Dendritic cell treated with granulocyte-macrophage colony-stimulating factor and Interleukin-4, amounts not matched to agents 40 ng/mL and 50 ng/mL, for 4 days (primary cell): ENCODE data around the gene ELOA.
A peak's percentile ranks its signal among the peaks of the same experiment; 100 is the strongest.

ENCODE experiments used
- H3K27ac Mint-ChIP-seq: one replicate; pipeline ENCODE4 v1.8.0; 2022; ENCODE audit warnings: mild to moderate bottlenecking, mixed read lengths
- H3K27me3 Mint-ChIP-seq: one replicate; pipeline ENCODE4 v1.8.0; 2022; ENCODE audit warnings: mild to moderate bottlenecking, mixed read lengths
- H3K36me3 Mint-ChIP-seq: one replicate; pipeline ENCODE4 v1.8.0; 2022; ENCODE audit warnings: low read depth, mixed read lengths
- H3K4me1 Mint-ChIP-seq: one replicate; pipeline ENCODE4 v1.8.0; 2022; ENCODE audit warnings: low read depth, mixed read lengths
- H3K4me3 Mint-ChIP-seq: one replicate; pipeline ENCODE4 v1.8.0; 2022; ENCODE audit warnings: mild to moderate bottlenecking, moderate library complexity, mixed read lengths
- H3K9me3 Mint-ChIP-seq: one replicate; pipeline ENCODE4 v1.8.0; 2022; ENCODE audit warnings: mixed read lengths
- intact Hi-C: fragments of 100-400 bp; cut with micrococcal nuclease; formaldehyde crosslinking; loops from one replicate; pipeline ENCODE4 v1.15.0; 2022

ELOA gene, protein sequence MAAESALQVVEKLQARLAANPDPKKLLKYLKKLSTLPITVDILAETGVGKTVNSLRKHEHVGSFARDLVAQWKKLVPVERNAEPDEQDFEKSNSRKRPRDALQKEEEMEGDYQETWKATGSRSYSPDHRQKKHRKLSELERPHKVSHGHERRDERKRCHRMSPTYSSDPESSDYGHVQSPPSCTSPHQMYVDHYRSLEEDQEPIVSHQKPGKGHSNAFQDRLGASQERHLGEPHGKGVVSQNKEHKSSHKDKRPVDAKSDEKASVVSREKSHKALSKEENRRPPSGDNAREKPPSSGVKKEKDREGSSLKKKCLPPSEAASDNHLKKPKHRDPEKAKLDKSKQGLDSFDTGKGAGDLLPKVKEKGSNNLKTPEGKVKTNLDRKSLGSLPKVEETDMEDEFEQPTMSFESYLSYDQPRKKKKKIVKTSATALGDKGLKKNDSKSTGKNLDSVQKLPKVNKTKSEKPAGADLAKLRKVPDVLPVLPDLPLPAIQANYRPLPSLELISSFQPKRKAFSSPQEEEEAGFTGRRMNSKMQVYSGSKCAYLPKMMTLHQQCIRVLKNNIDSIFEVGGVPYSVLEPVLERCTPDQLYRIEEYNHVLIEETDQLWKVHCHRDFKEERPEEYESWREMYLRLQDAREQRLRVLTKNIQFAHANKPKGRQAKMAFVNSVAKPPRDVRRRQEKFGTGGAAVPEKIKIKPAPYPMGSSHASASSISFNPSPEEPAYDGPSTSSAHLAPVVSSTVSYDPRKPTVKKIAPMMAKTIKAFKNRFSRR

DNA sequence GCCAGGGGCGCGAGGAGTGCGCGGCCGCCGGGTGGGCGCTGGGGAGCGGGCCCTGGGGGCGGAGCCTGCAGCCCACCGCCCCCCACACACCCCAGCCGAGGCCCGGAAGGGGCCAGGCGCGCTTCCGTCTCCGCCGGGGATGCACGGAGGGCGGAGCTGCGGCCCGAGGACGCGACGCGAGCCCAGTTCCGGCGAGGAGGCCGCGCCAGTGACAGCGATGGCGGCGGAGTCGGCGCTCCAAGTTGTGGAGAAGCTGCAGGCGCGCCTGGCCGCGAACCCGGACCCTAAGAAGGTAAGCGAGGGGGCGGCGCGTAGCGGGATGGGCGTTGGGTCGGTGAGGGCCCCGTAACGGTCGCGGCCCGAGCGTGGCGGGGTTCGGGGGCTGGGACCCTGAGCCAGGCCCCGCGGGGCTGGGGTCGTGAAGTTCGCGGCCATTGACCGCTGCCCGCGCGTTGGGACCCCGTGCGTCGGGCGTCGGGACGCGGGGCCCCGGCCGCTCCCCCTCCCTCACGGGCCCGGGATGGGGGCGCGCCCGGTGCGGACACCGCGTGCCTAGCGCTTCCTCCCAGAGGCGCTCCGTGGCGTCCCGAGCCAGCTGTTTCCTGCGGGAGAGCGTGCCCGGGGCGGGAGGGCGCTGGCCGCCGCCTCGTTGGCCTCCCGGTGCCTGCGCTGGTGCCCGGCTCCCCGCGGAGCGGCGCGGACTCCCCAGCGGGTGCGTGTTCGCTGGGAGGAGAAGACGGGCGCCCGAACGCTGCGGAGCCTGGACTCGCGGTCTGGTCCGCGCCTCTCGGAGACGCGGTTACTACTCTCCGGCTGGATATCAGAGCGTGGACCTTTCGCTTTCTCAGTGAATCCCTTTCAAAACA, at the start of gene ELOA:
Gene ELOA (plus strand): TSS at position 185 of the 866 bp plus-strand sequence. CDS start 33 bp downstream, at position 218.
- Mint-ChIP-seq H3K4me3 (peak within 1 kb of the TSS; percentile 93), H3K27me3 (no peaks in the 10 kb centered on the region), H3K27ac (peak within 1 kb of the TSS; percentile 91), H3K4me1 (peaks cover 43% of the 10 kb centered on the region), H3K36me3 (peaks cover 35% of the 10 kb centered on the region), H3K9me3 (no peaks in the 10 kb centered on the region)
- intact Hi-C loops: loop anchor here (5.0 kb wide), 1 partner anchor 51 kb away; the partner anchor contains the start of gene RPL11

GRCh38 chr1:23693599-23693998, 49.7 kb upstream of the ELOA start:
- intact Hi-C loops: loop anchor here (5.0 kb wide), 1 partner anchor 49 kb away; the partner anchor contains the start of gene ELOA
- Mint-ChIP-seq H3K36me3 (peaks cover 71% of the 10 kb centered on the region), H3K27ac (no peak overlapping the region), H3K4me3 (no peak overlapping the region), H3K9me3 (no peaks in the 10 kb centered on the region), H3K4me1 (peaks cover 52% of the 10 kb centered on the region), H3K27me3 (no peaks in the 10 kb centered on the region)

GRCh38 chr1:23694371-23694770, 48.9 kb upstream of the ELOA start:
- Mint-ChIP-seq H3K4me1 (peaks cover 52% of the 10 kb centered on the region), H3K36me3 (peaks cover 77% of the 10 kb centered on the region), H3K27ac (peak overlapping the region; percentile 30), H3K27me3 (no peaks in the 10 kb centered on the region), H3K4me3 (no peak overlapping the region), H3K9me3 (no peaks in the 10 kb centered on the region)
- intact Hi-C loops: loop anchor here (5.0 kb wide), 1 partner anchor 48 kb away; the partner anchor contains the start of gene ELOA

DNA sequence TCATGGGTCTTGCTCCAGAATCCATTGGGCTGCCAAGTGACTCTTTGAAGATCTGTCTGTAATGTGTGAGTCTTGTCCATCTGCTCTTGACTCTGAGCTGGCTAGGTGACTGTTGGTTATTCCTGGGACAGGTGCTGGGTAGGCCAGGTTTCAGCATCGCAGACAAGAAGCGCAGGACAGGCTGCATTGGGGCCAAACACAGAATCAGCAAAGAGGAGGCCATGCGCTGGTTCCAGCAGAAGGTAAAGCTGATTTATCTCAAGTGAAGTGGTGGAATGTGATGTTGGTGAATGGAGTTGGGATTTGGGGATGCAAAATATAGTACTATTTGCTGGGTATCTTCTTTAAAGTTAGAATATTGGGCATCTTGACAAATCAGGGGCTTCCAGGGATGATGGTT, 47.6 kb upstream of the ELOA start:
- intact Hi-C loops: no loop called here
- no peak overlapping the region for H3K27ac Mint-ChIP-seq
- H3K4me1 Mint-ChIP-seq: peaks cover 52% of the 10 kb centered on the region
- no peaks in the 10 kb centered on the region for H3K27me3 Mint-ChIP-seq
- H3K4me3 Mint-ChIP-seq: no peak overlapping the region
- H3K36me3 Mint-ChIP-seq: peaks cover 90% of the 10 kb centered on the region
- H3K9me3 Mint-ChIP-seq: no peaks in the 10 kb centered on the region

- H3K4me1 Mint-ChIP-seq: peaks cover 52% of the 10 kb centered on the region
- no peaks in the 10 kb centered on the region for H3K9me3 Mint-ChIP-seq
- intact Hi-C loops: no loop called here
- peaks cover 98% of the 10 kb centered on the region for H3K36me3 Mint-ChIP-seq
- H3K27ac Mint-ChIP-seq: no peak overlapping the region
- no peaks in the 10 kb centered on the region for H3K27me3 Mint-ChIP-seq
- no peak overlapping the region for H3K4me3 Mint-ChIP-seq
Observed at GRCh38 chr1:23696335-23696989, 46.8 kb upstream of the ELOA start.

GRCh38 chr1:23698466-23698865, 44.8 kb upstream of the ELOA start:
- H3K4me3 Mint-ChIP-seq: no peak overlapping the region

GRCh38 chr1:23699280-23700179, 43.7 kb upstream of the ELOA start:
- Mint-ChIP-seq H3K27ac (no peak overlapping the region), H3K9me3 (no peaks in the 10 kb centered on the region), H3K4me3 (no peak overlapping the region), H3K36me3 (peaks cover 94% of the 10 kb centered on the region), H3K27me3 (no peaks in the 10 kb centered on the region), H3K4me1 (peaks cover 28% of the 10 kb centered on the region)
- intact Hi-C loops: no loop called here

More at GRCh38 chr1:23698466-23698865, 44.8 kb upstream of the ELOA start:
- no peaks in the 10 kb centered on the region for H3K9me3 Mint-ChIP-seq
- H3K4me1 Mint-ChIP-seq: peaks cover 39% of the 10 kb centered on the region
- intact Hi-C loops: no loop called here
- peaks cover 98% of the 10 kb centered on the region for H3K36me3 Mint-ChIP-seq
- no peaks in the 10 kb centered on the region for H3K27me3 Mint-ChIP-seq
- no peak overlapping the region for H3K27ac Mint-ChIP-seq

GRCh38 chr1:23701310-23701709, 42.0 kb upstream of the ELOA start:
- Mint-ChIP-seq H3K9me3 (no peaks in the 10 kb centered on the region), H3K4me3 (no peak overlapping the region), H3K36me3 (peaks cover 80% of the 10 kb centered on the region), H3K27ac (peak overlapping the region; percentile 30), H3K27me3 (no peaks in the 10 kb centered on the region), H3K4me1 (peaks cover 12% of the 10 kb centered on the region)
- intact Hi-C loops: no loop called here

GRCh38 chr1:23701996-23702395, 41.3 kb upstream of the ELOA start:
- intact Hi-C loops: no loop called here
- Mint-ChIP-seq H3K4me3 (no peak overlapping the region), H3K36me3 (peaks cover 73% of the 10 kb centered on the region), H3K27me3 (no peaks in the 10 kb centered on the region), H3K9me3 (no peaks in the 10 kb centered on the region), H3K4me1 (peaks cover 6% of the 10 kb centered on the region), H3K27ac (peak overlapping the region; percentile 30)

DNA sequence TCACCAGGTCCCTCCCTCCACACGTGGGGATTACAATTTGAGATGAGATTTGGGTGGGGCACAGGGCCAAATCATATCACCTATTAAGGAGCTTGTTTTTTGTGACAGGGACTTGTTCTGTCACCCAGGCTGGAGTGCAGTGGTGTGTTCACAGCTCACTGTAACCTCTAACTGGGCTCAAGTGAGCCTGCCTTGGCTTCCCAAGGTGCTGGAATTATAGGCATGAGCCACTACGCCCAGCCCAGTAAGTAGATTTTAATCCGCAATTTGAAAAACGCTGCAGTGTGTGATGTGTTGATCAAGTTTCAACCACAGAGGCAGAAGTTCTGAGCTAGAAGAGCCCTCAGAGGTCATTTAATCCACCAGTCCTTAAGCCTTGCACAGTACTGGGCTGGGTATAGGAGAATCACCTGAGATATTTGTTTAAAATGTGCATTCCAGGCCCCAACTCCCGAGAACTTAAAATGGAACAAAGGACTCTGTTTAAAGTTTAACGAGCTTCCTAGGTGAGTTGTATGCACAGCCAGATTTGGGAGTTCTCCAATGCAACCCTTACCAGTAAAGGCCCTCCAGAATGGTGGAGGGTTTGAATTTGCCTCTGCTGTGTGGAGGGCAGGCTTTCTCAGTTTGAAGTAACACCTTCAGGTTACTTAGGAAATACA, 38.3 kb upstream of the ELOA start:
- Mint-ChIP-seq H3K9me3 (no peaks in the 10 kb centered on the region), H3K36me3 (peaks cover 58% of the 10 kb centered on the region), H3K27me3 (no peaks in the 10 kb centered on the region), H3K4me1 (peaks cover 5% of the 10 kb centered on the region), H3K27ac (no peak overlapping the region), H3K4me3 (no peak overlapping the region)
- intact Hi-C loops: no loop called here

- Mint-ChIP-seq H3K27me3 (no peaks in the 10 kb centered on the region), H3K4me3 (no peak overlapping the region), H3K36me3 (peaks cover 26% of the 10 kb centered on the region), H3K27ac (no peak overlapping the region), H3K4me1 (peaks cover 5% of the 10 kb centered on the region), H3K9me3 (no peaks in the 10 kb centered on the region)
- intact Hi-C loops: no loop called here
Observed at GRCh38 chr1:23709229-23709628, 34.0 kb upstream of the ELOA start.

DNA sequence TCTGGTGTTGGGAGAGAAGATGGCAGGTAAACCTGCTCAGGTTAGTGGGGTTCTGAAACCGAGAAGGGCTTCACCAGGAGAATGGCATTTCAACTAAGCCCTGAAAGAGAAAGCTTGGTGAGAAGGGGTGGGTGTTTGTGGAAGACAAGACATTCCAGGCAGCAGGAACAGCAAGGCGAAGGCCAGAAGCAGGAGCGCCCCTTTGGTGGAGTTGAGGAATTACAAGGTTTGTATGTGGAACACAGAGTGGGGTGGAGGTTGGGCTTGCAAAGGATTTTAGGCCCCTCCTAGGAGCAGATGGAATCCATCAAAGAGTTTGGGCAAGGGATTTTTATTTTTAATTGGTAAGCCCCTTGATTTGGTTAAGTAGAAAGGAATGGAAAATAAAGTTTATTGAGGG, 24.8 kb upstream of the ELOA start:
- Mint-ChIP-seq H3K9me3 (no peaks in the 10 kb centered on the region), H3K27me3 (no peaks in the 10 kb centered on the region), H3K27ac (no peak overlapping the region), H3K36me3 (peaks cover 5% of the 10 kb centered on the region), H3K4me3 (no peak overlapping the region), H3K4me1 (peaks cover 15% of the 10 kb centered on the region)
- intact Hi-C loops: loop anchor here (5.0 kb wide), 1 partner anchor 34 kb away; no protein-coding TSS in a partner anchor
